ENCODE measurements around the gene TRIO. TPM values are rescaled to one million over a fixed set of nuclear protein-coding genes. Genes with fewer than 3 reads are reported as not detected.

Gene TRIO
- total and polyA plus RNA-seq, 5 experiments from 2014 or later: 0.69 to 8.3 (median 4.0) TPM; not detected in 1

DNA sequence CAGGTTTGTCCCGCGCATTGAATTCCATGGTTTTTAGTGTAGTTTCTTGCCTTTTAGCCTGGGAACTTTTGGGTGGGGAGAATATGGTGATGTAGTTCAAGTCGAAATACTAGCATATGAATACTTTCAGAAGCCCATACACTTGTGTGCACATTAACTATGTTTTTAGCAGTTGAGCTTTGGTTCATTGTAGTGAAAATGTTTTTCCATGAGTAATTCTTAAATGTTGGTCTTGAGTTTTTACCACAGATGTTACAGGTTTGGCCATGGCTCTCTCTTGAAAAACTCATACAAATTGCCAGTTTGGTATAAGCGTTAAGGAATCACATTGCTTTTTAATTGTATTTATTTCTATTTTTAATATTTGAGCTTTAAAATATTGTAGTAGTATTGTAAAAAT is 45.6 kb downstream of the TRIO start:
- Mint-ChIP-seq H3K27ac (no peak overlapping the region), H3K9me3 (no peaks in the 10 kb centered on the region), H3K4me1 (peaks cover 0 to 4% (median 0%) of the 10 kb centered on the region in 4 donors), H3K27me3 (peaks cover 0 to 13% (median 0%) of the 10 kb centered on the region in 5 donors), H3K4me3 (no peak overlapping the region), H3K36me3 (no peaks in the 10 kb centered on the region)
- POLR2A ChIA-PET: no interaction called here
- ATAC-seq (no peak), DNase-seq (no peak)

DNA sequence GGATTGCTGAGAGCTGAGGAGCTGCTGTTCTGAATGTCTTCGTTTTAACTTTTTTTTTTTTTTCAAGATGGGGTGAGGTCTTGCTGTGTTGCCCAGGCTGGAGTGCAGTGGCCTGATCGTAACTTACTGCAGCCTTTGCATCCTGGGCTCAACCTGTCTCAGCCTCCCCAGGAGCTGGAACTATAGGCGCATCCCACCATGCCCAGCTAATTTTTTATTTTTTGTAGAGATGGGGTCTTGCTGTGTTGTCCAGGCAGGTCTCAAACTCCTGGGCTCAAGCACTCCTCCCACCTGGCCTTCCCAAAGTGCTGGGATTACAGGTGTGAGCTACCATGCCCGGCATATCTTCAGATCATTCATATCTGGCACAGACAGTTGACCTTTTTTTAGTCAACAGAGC is 46.5 kb downstream of the TRIO start:
- DNase-seq: no peak
- Mint-ChIP-seq H3K36me3 (no peaks in the 10 kb centered on the region), H3K9me3 (no peaks in the 10 kb centered on the region), H3K4me3 (no peak overlapping the region), H3K27ac (no peak overlapping the region), H3K27me3 (peaks cover 0 to 13% (median 1%) of the 10 kb centered on the region in 5 donors), H3K4me1 (peaks cover 0 to 4% (median 0%) of the 10 kb centered on the region in 4 donors)
- POLR2A ChIA-PET: no interaction called here
- no peak for ATAC-seq

DNA sequence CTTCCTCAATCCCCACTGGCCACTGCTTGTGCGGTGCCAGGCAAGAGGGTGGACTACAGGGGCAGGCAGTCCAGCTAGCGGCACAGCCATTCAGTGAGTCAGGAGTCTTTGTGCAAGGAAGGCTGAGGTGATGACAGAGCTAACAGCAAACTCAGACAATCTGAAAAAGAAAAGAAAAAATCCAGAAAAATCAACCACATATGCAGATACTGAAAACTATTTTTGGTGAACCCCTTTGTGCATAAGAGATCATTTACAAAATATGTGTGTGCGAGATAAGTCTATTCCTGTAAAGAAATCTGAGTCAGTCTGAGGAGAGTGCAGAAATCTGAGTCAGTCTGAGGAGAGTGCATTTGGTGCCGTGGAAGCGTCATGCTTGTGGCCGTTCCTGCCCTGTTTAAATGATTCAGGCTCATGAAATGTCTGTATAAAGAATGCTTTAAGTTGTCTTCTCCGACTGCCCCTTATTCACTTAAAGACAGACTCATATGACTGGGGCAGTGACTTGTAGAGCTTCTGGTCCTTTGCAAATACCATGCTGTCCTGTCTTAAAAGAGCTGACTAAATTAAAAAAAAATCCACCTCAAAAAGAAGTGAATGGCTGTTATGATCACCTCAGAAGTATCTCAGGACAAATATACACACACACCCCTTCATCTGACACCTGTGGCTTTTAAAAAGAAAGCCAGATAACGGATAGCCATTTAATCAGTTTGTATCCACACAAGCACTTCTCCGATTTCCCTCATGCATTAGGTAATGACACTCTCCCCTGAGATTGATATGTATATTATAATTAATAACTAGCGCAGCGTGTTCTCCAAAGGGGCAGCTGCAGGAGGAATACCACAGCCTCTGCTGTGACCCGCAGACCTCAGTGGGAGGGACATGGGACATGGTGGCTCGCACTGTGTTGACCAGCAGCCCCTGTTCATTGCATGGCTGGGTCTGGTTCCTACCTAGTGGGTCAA is 47.3 kb downstream of the TRIO start:
- Mint-ChIP-seq H3K4me1 (peaks cover 0 to 1% (median 0%) of the 10 kb centered on the region in 4 donors), H3K27me3 (peaks cover 1 to 19% (median 3%) of the 10 kb centered on the region in 5 donors), H3K36me3 (no peaks in the 10 kb centered on the region), H3K9me3 (no peaks in the 10 kb centered on the region), H3K27ac (no peak overlapping the region), H3K4me3 (peak overlapping the region in 1 of 10 donors; percentile 2)
- ATAC-seq (no peak), DNase-seq (no peak)
- POLR2A ChIA-PET: no interaction called here

DNA sequence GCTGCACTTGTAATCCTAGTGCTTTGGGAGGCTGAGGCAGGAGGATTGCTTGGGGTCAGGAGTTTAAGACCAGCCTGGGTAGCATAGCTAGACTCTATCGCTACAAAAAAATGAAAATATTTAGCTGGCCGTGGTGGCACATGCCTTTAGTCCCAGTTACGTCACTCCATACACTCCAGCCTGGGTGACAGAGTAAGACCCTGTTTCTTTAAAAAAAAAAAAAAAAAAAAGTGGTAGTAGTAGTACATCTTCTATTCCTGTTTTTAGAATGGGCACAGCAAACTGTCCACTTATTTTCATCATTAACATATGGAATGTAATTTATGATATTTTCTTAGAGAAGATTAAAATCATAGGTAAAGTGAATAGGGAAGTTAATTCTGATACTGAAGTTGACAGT is 48.2 kb downstream of the TRIO start:
- Mint-ChIP-seq H3K36me3 (no peaks in the 10 kb centered on the region), H3K4me1 (no peaks in the 10 kb centered on the region), H3K9me3 (no peaks in the 10 kb centered on the region), H3K27me3 (peaks cover 3 to 24% (median 4%) of the 10 kb centered on the region in 5 donors), H3K27ac (no peak overlapping the region), H3K4me3 (no peak overlapping the region)
- POLR2A ChIA-PET: no interaction called here
- DNase-seq (no peak), ATAC-seq (no peak)

DNA sequence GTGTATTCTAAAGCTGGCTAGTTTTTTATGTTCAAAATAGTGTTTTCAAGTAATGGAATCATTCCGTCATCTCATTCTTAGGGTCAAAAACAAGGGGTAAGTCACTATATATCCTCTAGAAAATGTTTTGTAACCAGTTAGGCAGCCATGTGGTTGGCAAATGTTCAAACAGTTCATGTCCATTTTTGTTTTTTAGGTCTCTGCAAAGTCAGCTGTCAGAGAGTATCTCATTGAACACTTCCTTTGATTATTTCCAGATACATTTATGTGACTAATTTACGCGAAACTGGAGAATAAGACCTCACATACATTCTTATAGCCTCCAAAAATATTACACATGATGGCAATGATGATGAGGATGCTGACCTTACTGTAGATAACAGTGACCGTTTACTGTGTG is 50.4 kb downstream of the TRIO start:
- DNase-seq (no peak), ATAC-seq (no peak)
- Mint-ChIP-seq H3K4me1 (no peaks in the 10 kb centered on the region), H3K27ac (no peak overlapping the region), H3K36me3 (no peaks in the 10 kb centered on the region), H3K4me3 (no peak overlapping the region), H3K27me3 (peaks cover 3 to 34% (median 4%) of the 10 kb centered on the region in 5 donors), H3K9me3 (no peaks in the 10 kb centered on the region)
- POLR2A ChIA-PET: no interaction called here

DNA sequence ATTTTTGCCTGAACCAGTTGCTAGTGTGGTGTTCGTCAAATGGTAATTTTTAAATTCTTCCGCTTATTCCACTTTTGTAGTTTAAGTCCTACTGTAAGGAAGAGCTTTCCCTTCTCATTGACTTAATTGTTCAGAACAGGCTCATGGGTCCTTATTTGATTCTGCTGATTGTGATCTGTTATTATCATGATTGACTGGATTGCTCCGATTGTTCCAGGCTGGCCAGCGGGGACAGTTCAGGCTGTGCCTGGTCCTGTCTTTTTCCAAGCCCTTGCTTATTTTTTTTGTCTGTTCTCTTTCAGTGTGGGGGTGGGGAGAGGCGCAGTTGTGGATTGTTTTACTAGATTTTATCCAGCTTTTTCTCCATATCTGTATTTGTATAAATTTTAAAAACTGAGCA is 52.4 kb downstream of the TRIO start:
- Mint-ChIP-seq H3K4me1 (no peaks in the 10 kb centered on the region), H3K27me3 (peaks cover 0 to 28% (median 4%) of the 10 kb centered on the region in 5 donors), H3K36me3 (no peaks in the 10 kb centered on the region), H3K27ac (no peak overlapping the region), H3K9me3 (no peaks in the 10 kb centered on the region), H3K4me3 (no peak overlapping the region)
- POLR2A ChIA-PET: no interaction called here
- DNase-seq (no peak), ATAC-seq (no peak)

DNA sequence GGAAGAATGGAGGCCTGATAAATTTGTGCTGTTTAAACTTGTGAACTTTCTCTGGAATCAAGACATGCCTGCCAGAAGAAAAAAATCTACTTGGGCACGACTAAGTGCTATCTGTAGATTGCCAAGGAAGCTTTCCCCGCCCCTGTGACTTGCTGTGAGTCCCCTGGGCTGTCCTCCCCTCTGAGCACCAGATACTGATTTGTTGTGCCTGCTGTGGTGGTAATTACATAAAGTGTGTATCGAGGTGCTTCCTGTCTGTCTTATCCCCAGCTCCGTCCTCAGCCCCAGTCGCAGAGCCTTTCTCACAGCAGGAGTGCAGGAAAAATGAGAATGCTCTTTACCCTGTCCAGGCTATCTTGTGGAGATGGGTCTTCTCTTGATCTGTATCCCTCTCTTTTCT is 53.9 kb downstream of the TRIO start:
- no peak overlapping the region for H3K27ac Mint-ChIP-seq

DNA sequence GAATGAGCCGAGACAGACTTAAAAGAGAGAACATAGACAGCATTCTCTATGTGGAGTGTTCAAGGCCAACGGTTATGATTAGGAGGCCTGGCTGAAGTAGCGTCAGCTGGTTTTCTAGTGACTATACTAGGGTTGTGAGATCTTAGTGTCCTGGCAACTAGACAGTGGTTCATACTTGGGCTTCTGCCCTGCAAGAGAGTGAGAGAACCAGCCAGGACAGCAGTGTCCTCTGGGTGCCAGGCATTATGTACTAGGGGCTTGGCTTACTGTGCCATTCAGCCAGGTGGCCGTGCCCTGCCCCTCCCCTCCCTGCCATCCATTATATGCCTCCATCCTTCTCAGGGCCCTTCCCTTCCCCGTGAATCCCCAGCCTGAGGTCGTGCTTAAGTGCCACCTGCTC is 56.8 kb downstream of the TRIO start:
- Mint-ChIP-seq H3K9me3 (no peaks in the 10 kb centered on the region), H3K27ac (no peak overlapping the region), H3K36me3 (no peaks in the 10 kb centered on the region), H3K27me3 (peaks cover 4 to 38% (median 12%) of the 10 kb centered on the region in 5 donors), H3K4me1 (peaks cover 0 to 22% (median 2%) of the 10 kb centered on the region in 4 donors), H3K4me3 (no peak overlapping the region)
- POLR2A ChIA-PET: no interaction called here
- ATAC-seq (no peak), DNase-seq (no peak)

More for the DNA sequence above, 53.9 kb downstream of the TRIO start:
- Mint-ChIP-seq H3K4me3 (no peak overlapping the region), H3K9me3 (no peaks in the 10 kb centered on the region), H3K27me3 (peaks cover 0 to 28% (median 4%) of the 10 kb centered on the region in 5 donors), H3K4me1 (peaks cover 0 to 5% (median 0%) of the 10 kb centered on the region in 4 donors), H3K36me3 (no peaks in the 10 kb centered on the region)
- no peak for ATAC-seq
- DNase-seq: no peak
- POLR2A ChIA-PET: no interaction called here

DNA sequence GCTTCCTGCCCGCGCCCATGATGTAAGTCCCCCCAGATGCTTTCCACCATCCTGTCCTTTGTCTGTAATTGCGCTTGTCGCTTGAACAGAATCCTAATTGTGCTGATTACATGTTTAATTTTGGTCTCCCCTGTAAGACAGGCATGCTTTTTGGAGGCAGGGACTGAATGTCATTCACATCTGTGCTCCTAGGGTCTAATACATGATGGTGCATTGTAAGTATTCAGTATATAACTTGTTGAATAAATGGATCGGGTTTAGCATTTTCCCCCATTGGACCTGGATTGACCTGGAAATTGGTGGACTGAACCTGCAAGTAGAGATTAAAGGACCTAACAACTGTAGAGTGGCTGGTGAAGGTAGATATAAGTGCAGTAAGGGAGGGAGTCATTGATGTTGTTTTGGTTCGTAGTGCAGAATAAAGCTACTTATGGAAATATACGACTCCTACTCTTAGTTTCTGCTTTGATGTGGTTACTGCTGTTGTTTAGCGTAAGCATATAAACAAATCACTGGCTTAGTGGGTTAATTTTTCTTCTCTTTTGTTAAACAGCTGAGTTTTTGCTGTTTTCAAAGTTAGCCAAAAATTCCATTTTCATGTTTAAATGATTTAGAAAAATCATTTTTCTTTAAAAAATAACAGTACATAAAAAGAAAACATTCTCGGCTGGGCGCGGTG is 57.3 kb downstream of the TRIO start:
- Mint-ChIP-seq H3K4me3 (no peak overlapping the region), H3K9me3 (no peaks in the 10 kb centered on the region), H3K36me3 (no peaks in the 10 kb centered on the region), H3K27me3 (peaks cover 3 to 33% (median 11%) of the 10 kb centered on the region in 5 donors), H3K27ac (no peak overlapping the region), H3K4me1 (peaks cover 0 to 25% (median 4%) of the 10 kb centered on the region in 4 donors)
- no peak for DNase-seq
- no peak for ATAC-seq
- POLR2A ChIA-PET: no interaction called here

DNA sequence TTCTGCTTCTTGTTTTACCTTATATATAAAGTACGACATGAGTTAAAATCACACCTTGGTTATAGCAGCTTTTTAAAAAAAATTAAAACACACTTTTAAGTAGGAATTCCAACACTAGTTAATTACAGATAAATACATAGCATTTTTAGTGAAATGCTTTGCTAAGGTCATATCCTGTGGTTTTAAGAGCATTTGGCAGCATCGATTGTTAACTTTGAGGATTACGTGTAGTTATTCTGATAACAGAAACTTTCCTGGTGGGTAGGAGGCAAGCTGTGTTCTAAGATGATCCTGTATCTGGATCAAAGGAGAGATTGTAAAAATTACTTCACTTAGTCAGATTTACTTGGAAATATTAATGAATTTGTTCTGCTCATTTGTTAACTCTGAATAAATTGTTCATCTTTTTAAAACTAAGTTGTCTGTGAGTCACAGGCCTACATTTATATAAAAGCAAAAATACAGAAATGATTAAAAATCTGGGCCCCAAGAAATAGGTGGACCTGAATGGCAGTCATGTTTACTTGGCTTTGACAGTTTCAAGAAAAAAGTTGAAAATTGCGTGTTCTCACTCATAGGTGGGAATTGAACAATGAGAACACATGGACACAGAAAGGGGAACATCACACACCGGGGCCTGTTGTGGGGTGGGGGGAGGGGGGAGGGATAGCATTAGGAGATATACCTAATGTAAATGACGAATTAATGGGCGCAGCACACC is 58.3 kb downstream of the TRIO start:
- H3K4me1 Mint-ChIP-seq: peaks cover 0 to 30% (median 4%) of the 10 kb centered on the region in 4 donors
- no peaks in the 10 kb centered on the region for H3K9me3 Mint-ChIP-seq
- ATAC-seq: no peak
- peaks cover 0 to 32% (median 13%) of the 10 kb centered on the region in 5 donors for H3K27me3 Mint-ChIP-seq
- POLR2A ChIA-PET: no interaction called here
- no peak overlapping the region for H3K27ac Mint-ChIP-seq
- H3K4me3 Mint-ChIP-seq: no peak overlapping the region
- DNase-seq: no peak
- no peaks in the 10 kb centered on the region for H3K36me3 Mint-ChIP-seq

DNA sequence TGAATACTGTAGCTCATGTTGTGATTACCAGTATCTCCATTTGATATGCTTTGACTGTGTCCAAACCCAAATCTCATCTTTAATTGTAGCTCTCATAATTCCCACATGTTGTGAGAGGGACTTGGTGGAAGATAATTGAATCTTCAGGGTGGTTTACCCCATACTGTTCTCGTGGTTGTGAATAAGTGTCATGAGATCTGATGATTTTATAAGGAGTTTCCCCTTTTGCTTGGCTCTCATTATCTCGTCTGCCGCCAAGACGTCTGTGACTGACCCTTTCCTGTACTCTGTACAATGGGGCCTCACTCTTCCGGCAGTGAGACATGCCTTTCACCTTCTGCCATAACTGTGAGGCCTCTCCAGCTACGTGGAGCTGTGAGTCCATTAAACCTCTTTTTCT is 59.3 kb downstream of the TRIO start:
- ATAC-seq (no peak), DNase-seq (no peak)
- Mint-ChIP-seq H3K27ac (peak overlapping the region in 1 of 10 donors; percentile 24), H3K27me3 (peaks cover 0 to 28% (median 9%) of the 10 kb centered on the region in 5 donors), H3K4me3 (no peak overlapping the region), H3K9me3 (no peaks in the 10 kb centered on the region), H3K4me1 (peaks cover 0 to 32% (median 4%) of the 10 kb centered on the region in 4 donors), H3K36me3 (no peaks in the 10 kb centered on the region)
- POLR2A ChIA-PET: no interaction called here

DNA sequence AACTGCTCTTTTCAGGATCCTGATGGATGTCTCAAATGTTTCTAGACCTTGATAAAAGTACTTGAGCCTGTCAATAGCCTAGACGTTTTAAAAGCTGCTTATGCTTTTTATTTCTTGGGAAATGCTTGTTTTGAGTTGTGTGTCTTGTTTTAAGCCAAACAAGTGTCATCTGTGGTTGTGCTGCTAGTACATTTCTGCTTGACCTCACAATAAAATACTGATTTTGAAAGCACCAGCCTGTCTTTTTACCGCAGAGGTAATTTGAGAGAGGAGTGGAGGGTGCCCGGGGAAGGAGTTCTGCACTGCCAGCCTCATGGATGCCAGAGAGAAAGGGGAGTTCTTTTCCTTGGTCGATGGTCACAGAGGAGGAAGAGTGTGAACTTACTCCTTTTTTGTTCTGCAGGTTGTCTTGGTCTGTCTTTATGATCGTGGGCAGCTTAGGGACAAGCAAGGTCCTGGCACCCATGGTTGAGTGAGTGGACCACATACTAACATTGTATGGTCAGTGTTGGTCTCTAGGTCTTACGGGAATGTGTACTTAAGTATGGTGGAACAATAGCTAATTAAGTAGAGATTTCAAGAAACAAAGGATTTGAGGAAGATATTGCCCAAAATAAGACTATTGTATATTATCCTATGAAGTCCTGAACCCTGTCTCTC is 61.0 kb downstream of the TRIO start:
- Mint-ChIP-seq H3K36me3 (no peaks in the 10 kb centered on the region), H3K9me3 (no peaks in the 10 kb centered on the region), H3K4me3 (no peak overlapping the region), H3K27ac (peak overlapping the region in 1 of 10 donors; percentile 14), H3K4me1 (peaks cover 0 to 42% (median 4%) of the 10 kb centered on the region in 4 donors), H3K27me3 (peaks cover 0 to 26% (median 8%) of the 10 kb centered on the region in 5 donors)
- no peak for ATAC-seq
- DNase-seq: no peak
- POLR2A ChIA-PET: no interaction called here
